ENCODE measurements around the gene TMEM259. TPM values are rescaled to one million over a fixed set of nuclear protein-coding genes. Genes with fewer than 3 reads are reported as not detected.

Gene TMEM259
- total RNA-seq, 4 donors from 2014 or later = 226 to 676 (median 303) TPM

DNA sequence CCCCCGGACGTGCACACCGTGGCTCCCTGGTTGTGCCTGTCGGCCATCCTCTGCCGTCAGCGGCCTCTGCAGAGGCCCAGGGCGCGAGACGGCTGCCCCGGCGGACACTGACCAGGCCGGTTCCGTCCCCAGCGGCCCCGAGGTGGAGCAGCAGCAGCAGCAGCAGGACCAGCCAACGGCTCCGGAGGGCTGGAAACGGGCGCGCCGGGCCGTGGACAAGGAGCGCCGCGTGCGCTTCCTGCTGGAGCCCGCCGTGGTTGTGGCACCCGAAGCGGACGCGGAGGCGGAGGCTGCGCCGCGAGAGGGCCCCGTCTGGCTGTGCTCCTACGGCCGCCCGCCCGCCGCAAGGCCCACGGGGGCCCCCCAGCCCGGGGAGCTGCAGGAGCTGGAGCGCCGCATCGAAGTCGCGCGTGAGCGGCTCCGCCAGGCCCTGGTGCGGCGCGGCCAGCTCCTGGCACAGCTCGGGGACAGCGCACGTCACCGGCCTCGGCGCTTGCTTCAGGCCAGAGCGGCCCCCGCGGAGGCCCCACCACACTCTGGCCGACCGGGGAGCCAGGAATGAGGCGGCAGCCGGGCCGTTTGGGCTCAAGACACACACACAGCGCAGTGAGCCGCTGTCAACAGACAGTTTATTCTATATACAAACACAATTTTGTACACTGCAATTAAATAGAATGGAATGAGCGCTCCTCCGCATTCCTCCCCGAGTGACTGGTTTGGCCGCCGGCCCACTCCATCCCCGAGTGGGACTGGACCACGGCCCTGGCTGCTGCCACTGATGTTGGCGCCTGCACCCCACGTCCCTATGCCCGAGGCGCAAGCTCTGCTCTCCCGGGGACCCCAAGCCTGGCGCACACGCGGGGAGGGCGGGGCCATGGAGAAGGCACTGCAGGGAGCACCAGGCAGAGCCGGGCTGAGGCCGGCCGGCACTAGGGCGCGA, 11.6 kb downstream of the TMEM259 start:
- Histone ChIP-seq H3K36me3 (peaks cover 0 to 30% (median 15%) of the 10 kb centered on the region in 4 donors), H3K4me1 (no peaks in the 10 kb centered on the region), H3K4me3 (no peak overlapping the region), H3K9me3 (no peaks in the 10 kb centered on the region), H3K27ac (peak overlapping the region; percentile 42 to 70 (median 56)), H3K27me3 (no peaks in the 10 kb centered on the region)
- 77% methylated on average over 73 of the region's 92 CpGs; no CpG with 5 or more reads in 1 of the 2 donors for WGBS, 2 donors (ENCODE audit: low coverage in 1 of 2)
- in situ Hi-C loops (cut with MboI; ENCODE audit: low pct_ligation_motif_present in 1 of 4, low pct_unique_long_range_greater_than_20kb in 1 of 4, low sequenced_read_pairs in 3 of 4) (no loop called here), intact Hi-C loops (cut with DNase I; ENCODE audit: low total_unique reads) (no loop called here)
- peak; percentile 32 for DNase-seq
- peak in 1 of 3 donors; percentile 22 for TF ChIP-seq POLR2AphosphoS5 (IDR thresholded peaks at IDR 0.05)
- TF ChIP-seq CTCF (IDR thresholded peaks at IDR 0.05) = no peak

- Histone ChIP-seq H3K9me3 (no peaks in the 10 kb centered on the region), H3K4me1 (no peaks in the 10 kb centered on the region), H3K36me3 (peaks cover 0 to 27% (median 15%) of the 10 kb centered on the region in 4 donors), H3K27me3 (peaks cover 2% of the 10 kb centered on the region), H3K27ac (peak overlapping the region; percentile 42 to 70 (median 56)), H3K4me3 (no peak overlapping the region)
- WGBS, 2 donors (ENCODE audit: low coverage in 1 of 2) = 90% methylated on average over 2 to 38 of the region's 45 CpGs
- no peak for DNase-seq
- intact Hi-C loops (cut with DNase I; ENCODE audit: low total_unique reads) (no loop called here), in situ Hi-C loops (cut with MboI; ENCODE audit: low pct_ligation_motif_present in 1 of 4, low pct_unique_long_range_greater_than_20kb in 1 of 4, low sequenced_read_pairs in 3 of 4) (no loop called here)
- no peak for TF ChIP-seq POLR2AphosphoS5 (IDR thresholded peaks at IDR 0.05)
- no peak for TF ChIP-seq EP300 (IDR thresholded peaks at IDR 0.05; ENCODE audit: low read depth)
Measured at GRCh38 chr19:1008268-1009040, 12.5 kb downstream of the TMEM259 start.

DNA sequence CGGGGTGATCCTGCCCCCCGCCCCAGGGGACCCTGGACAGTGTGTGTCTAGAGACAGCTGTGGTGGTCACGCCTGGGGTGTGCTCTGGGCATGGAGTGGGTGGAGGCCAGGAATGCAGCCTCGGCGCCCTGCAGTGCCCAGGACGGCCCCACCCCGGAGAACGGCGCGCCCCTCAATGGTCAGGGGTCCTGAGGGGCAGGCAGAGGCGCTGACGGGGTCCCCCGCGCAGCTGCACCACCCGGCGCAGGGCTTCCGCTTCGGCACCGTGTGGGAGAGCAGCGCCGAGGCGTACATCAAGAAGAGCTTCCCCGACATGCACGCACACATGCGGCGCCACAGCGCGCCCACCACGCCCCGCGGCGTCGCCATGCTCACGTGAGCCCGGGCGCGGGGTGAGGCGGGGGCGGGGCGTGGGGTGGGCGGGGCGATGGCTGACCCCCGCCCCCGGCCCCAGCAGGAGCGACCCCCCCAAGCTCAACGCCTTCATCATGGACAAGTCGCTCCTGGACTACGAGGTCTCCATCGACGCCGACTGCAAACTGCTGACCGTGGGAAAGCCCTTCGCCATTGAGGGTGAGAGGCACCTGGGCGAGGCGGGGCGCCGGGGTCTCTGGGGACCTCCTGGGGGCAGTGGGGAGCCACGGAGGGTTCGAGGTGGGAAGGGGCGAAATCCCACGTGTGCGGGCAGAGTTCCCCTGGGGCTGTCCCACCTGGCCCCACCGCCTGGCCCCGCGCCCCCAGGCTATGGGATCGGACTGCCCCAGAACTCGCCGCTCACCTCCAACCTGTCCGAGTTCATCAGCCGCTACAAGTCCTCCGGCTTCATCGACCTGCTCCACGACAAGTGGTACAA, 13.3 kb downstream of the TMEM259 start:
- no peak for DNase-seq
- Histone ChIP-seq H3K27me3 (peaks cover 10% of the 10 kb centered on the region), H3K27ac (no peak overlapping the region), H3K4me3 (no peak overlapping the region), H3K36me3 (peaks cover 0 to 24% (median 15%) of the 10 kb centered on the region in 4 donors), H3K4me1 (no peaks in the 10 kb centered on the region), H3K9me3 (no peaks in the 10 kb centered on the region)
- TF ChIP-seq CTCF (IDR thresholded peaks at IDR 0.05) (no peak), EP300 (IDR thresholded peaks at IDR 0.05; ENCODE audit: low read depth) (no peak), POLR2A (IDR thresholded peaks at IDR 0.05) (no peak), POLR2AphosphoS5 (IDR thresholded peaks at IDR 0.05) (no peak)
- intact Hi-C loops (cut with DNase I; ENCODE audit: low total_unique reads) (no loop called here), in situ Hi-C loops (cut with MboI; ENCODE audit: low pct_ligation_motif_present in 1 of 4, low pct_unique_long_range_greater_than_20kb in 1 of 4, low sequenced_read_pairs in 3 of 4) (no loop called here)
- WGBS, 2 donors (ENCODE audit: low coverage in 1 of 2) = 91% methylated on average over 52 of the region's 73 CpGs; no CpG with 5 or more reads in 1 of the 2 donors

GRCh38 chr19:1006711-1007398, 14.1 kb downstream of the TMEM259 start:
- in situ Hi-C loops (cut with MboI; ENCODE audit: low pct_ligation_motif_present in 1 of 4, low pct_unique_long_range_greater_than_20kb in 1 of 4, low sequenced_read_pairs in 3 of 4) = no loop called here
- Histone ChIP-seq H3K4me1 (peaks cover 0 to 1% (median 0%) of the 10 kb centered on the region in 4 donors), H3K36me3 (peaks cover 0 to 18% (median 8%) of the 10 kb centered on the region in 4 donors), H3K27ac (no peak overlapping the region), H3K27me3 (peaks cover 16% of the 10 kb centered on the region), H3K4me3 (no peak overlapping the region), H3K9me3 (no peaks in the 10 kb centered on the region)
- TF ChIP-seq POLR2AphosphoS5 (IDR thresholded peaks at IDR 0.05) = no peak
- TF ChIP-seq POLR2A (IDR thresholded peaks at IDR 0.05) = no peak
- no peak for TF ChIP-seq CTCF (IDR thresholded peaks at IDR 0.05)
- no peak for TF ChIP-seq EP300 (IDR thresholded peaks at IDR 0.05; ENCODE audit: low read depth)
- WGBS, 2 donors (ENCODE audit: low coverage in 1 of 2) = 51% methylated on average over 27 of the region's 27 CpGs; no CpG with 5 or more reads in 1 of the 2 donors
- intact Hi-C loops (cut with DNase I; ENCODE audit: low total_unique reads) = no loop called here
- DNase-seq = no peak
